ENCODE data around the gene ZC3H4. TPM values are rescaled to one million over a fixed set of nuclear protein-coding genes. Genes with fewer than 3 reads are reported as not detected.

The ZC3H4 gene
- total RNA-seq, 1 experiment from 2014 or later: 45.1 TPM

GRCh38 chr19:47130589-47131227 lies 17.1 kb upstream of the ZC3H4 start, which contains the start of gene SAE1:
Gene SAE1 (plus strand): TSS chr19:47130835. CDS start chr19:47130931, 96 bp downstream.
- DNase-seq (ENCODE audit: low read depth, low spot score): peak; percentile 99
- peak within 1 kb of the TSS; percentile 96 for H3K4me2 ChIP-seq (ENCODE audit: low read length)
- BruUV-seq (replicated peaks): no TSS peak
- ATAC-seq: peak; percentile 90
- H3K36me3 ChIP-seq (ENCODE audit: control insufficient read depth in 1 of 2, insufficient read depth in 2 of 2, low read length in 2 of 2): peaks cover 5 to 11% of the 10 kb centered on the region in 2 experiments; a peak in 2 of 4 replicates
- H3K4me1 ChIP-seq (ENCODE audit: control insufficient read depth in 1 of 2, insufficient read depth in 2 of 2, low read length in 2 of 2): peaks cover 31 to 46% of the 10 kb centered on the region in 2 experiments
- H3K27me3 ChIP-seq (ENCODE audit: insufficient read depth, low read length): no peaks in the 10 kb centered on the region
- POLR2A ChIA-PET: interaction anchor here (1.3 to 1.6 kb wide), 2 partner anchors 11 to 17 kb away, joined by 3 to 11 read pairs; partner anchors contain the start of gene ZC3H4
- H3K4me3 ChIP-seq (replicated peaks in 1 of 2; ENCODE audit: low read depth in 1 of 2, low read length in 2 of 2): peak within 1 kb of the TSS; percentile 98 to 100
- RAD21 ChIA-PET (ENCODE audit: low non-redundant PET in 1 of 2, low total read pairs in 2 of 2, uncharacterized antibody in 2 of 2, unreplicated experiment in 2 of 2): interaction anchor here in 1 of 2 experiments (1.0 kb wide), 1 partner anchor 51 kb away, joined by 5 read pairs; no protein-coding TSS in a partner anchor
- peak within 1 kb of the TSS; percentile 52 for H2AFZ ChIP-seq (ENCODE audit: low read depth, low read length, poor library complexity, severe bottlenecking)
- peak within 1 kb of the TSS; percentile 86 for H3K27ac ChIP-seq (ENCODE audit: low read depth, low read length)
- peaks cover 8% of the 10 kb centered on the region; the same call in 1 of the 2 replicates for H4K20me1 ChIP-seq (ENCODE audit: insufficient read depth)
- TF ChIP-seq TCF7L2 (IDR thresholded peaks at IDR 0.05; ENCODE audit: borderline replicate concordance, extremely low read depth, insufficient read depth, insufficient read length) (peak; percentile 94), SIN3A (IDR thresholded peaks at IDR 0.05; ENCODE audit: low read depth) (0 out of 2 replicates have a peak, but pooled peaks have one; percentile 61), RAD21 (IDR thresholded peaks at IDR 0.05; ENCODE audit: low read depth) (peak; percentile 54), FOSL1 (IDR thresholded peaks at IDR 0.05; ENCODE audit: low read depth) (no peak), JUND (IDR thresholded peaks at IDR 0.05) (no peak), SRF (IDR thresholded peaks at IDR 0.05; ENCODE audit: low read depth) (peak; percentile 88), EZH2 (IDR thresholded peaks at IDR 0.05) (no peak), CTCF (IDR thresholded peaks at IDR 0.05 in 2 of 3, conservative IDR thresholded peaks at IDR 0.05 in 1 of 3; ENCODE audit: borderline replicate concordance in 1 of 3, insufficient read depth in 1 of 3, low read depth in 2 of 3, low read length in 2 of 3) (peak; percentile 12 to 38 (median 36); a peak in 3 of 6 replicates), EGR1 (IDR thresholded peaks at IDR 0.05; ENCODE audit: low read depth) (peak; percentile 73), POLR2AphosphoS5 (IDR thresholded peaks at IDR 0.05; ENCODE audit: low read depth, low read length) (peak; percentile 87), ZFX (IDR thresholded peaks at IDR 0.05) (peak; percentile 40; the same call in 1 of the 2 replicates), YY1 (IDR thresholded peaks at IDR 0.05; ENCODE audit: extremely low read depth, insufficient replicate concordance, low read depth, low read length) (peak; percentile 78), SP1 (IDR thresholded peaks at IDR 0.05; ENCODE audit: low read depth) (peak; percentile 43; the same call in 1 of the 2 replicates), ATF3 (IDR thresholded peaks at IDR 0.05) (no peak), MAX (IDR thresholded peaks at IDR 0.05) (peak; percentile 98), CBX3 (IDR thresholded peaks at IDR 0.05; ENCODE audit: low read depth) (peak; percentile 81; the same call in 1 of the 2 replicates)
- peaks cover 50% of the 10 kb centered on the region for H3K79me2 ChIP-seq (ENCODE audit: insufficient read depth, low read length)
- H3K9ac ChIP-seq (ENCODE audit: low read length): peak within 1 kb of the TSS; percentile 94
- intact Hi-C loops (cut with micrococcal nuclease): no loop called here
- no peaks in the 10 kb centered on the region for H3K9me2 ChIP-seq (ENCODE audit: insufficient read depth)
- peaks cover 0 to 4% of the 10 kb centered on the region in 2 experiments; a peak in 1 of 4 replicates for H3K9me3 ChIP-seq (ENCODE audit: control insufficient read depth in 1 of 2, insufficient read depth in 1 of 2, low read depth in 1 of 2, low read length in 2 of 2)
- CTCF ChIA-PET: interaction anchor here (1.2 kb wide), 1 partner anchor 9 kb away, joined by 3 read pairs; no protein-coding TSS in a partner anchor
